ENCODE data around the gene MTM1.
A peak's percentile ranks its signal among the peaks of the same experiment; 100 is the strongest.

Gene MTM1

GRCh38 chrX:150693725-150694574, 125.5 kb downstream of the MTM1 start:
- ChIA-PET POLR2A (interaction anchor here (1.0 kb wide), 1 partner anchor 9 kb away, joined by 3 read pairs; no protein-coding TSS in a partner anchor), CTCF (interaction anchor here (0.8 to 1.2 kb wide), 3 partner anchors 11 to 24 kb away, joined by 3 to 4 read pairs (median 4); no protein-coding TSS in a partner anchor)
- Histone ChIP-seq H3K4me3 (ENCODE audit: control insufficient read depth in 1 of 7, extremely low read depth in 1 of 7, insufficient read depth in 4 of 7, low read depth in 2 of 7, low read length in 6 of 7) (peak overlapping the region in 6 of 7 experiments; percentile 51 to 83 (median 60)), H3K4me1 (ENCODE audit: control extremely low read depth in 1 of 4, control insufficient read depth in 4 of 4, insufficient read depth in 4 of 4, low read length in 3 of 4) (peaks cover 20 to 52% (median 39%) of the 10 kb centered on the region in 4 experiments), H3K9me3 (ENCODE audit: control extremely low read depth in 1 of 5, control insufficient read depth in 4 of 5, insufficient read depth in 2 of 5, low read depth in 1 of 5, low read length in 4 of 5) (no peaks in the 10 kb centered on the region), H3K27me3 (replicated peaks in 2 of 5; ENCODE audit: control insufficient read depth in 4 of 5, insufficient read depth in 5 of 5, low read length in 4 of 5) (no peaks in the 10 kb centered on the region), H3K36me3 (ENCODE audit: control insufficient read depth in 4 of 4, insufficient read depth in 4 of 4, low read length in 3 of 4) (no peaks in the 10 kb centered on the region), H3K27ac (ENCODE audit: insufficient read depth in 1 of 2, low read depth in 1 of 2, low read length in 2 of 2, poor library complexity in 1 of 2, severe bottlenecking in 2 of 2) (peak overlapping the region in 1 of 2 experiments; percentile 61)
- peak; percentile 37 to 84 (median 76) for DNase-seq
- 40% methylated on average over 29 of the region's 42 CpGs for WGBS (ENCODE audit: insufficient coverage)

- H3K4me1 ChIP-seq (ENCODE audit: control extremely low read depth in 1 of 4, control insufficient read depth in 4 of 4, insufficient read depth in 4 of 4, low read length in 3 of 4), result peaks cover 20 to 52% (median 39%) of the 10 kb centered on the region in 4 experiments
- ChIA-PET POLR2A (interaction anchor here (1.0 kb wide), 1 partner anchor 8 kb away, joined by 3 read pairs; no protein-coding TSS in a partner anchor), CTCF (interaction anchor here (1.2 to 2.1 kb wide), 2 partner anchors 12 to 21 kb away, joined by 4 to 9 read pairs; no protein-coding TSS in a partner anchor)
- H3K36me3 ChIP-seq (ENCODE audit: control insufficient read depth in 4 of 4, insufficient read depth in 4 of 4, low read length in 3 of 4), result no peaks in the 10 kb centered on the region
- DNase-seq, result peak in 2 of 3 donors; percentile 50 to 52
- no peak overlapping the region for H3K4me3 ChIP-seq (ENCODE audit: control insufficient read depth in 1 of 7, extremely low read depth in 1 of 7, insufficient read depth in 4 of 7, low read depth in 2 of 7, low read length in 6 of 7)
- WGBS (ENCODE audit: insufficient coverage), result 71% methylated on average over 5 of the region's 8 CpGs
- no peaks in the 10 kb centered on the region for H3K9me3 ChIP-seq (ENCODE audit: control extremely low read depth in 1 of 5, control insufficient read depth in 4 of 5, insufficient read depth in 2 of 5, low read depth in 1 of 5, low read length in 4 of 5)
- no peak overlapping the region for H3K27ac ChIP-seq (ENCODE audit: insufficient read depth in 1 of 2, low read depth in 1 of 2, low read length in 2 of 2, poor library complexity in 1 of 2, severe bottlenecking in 2 of 2)
- H3K27me3 ChIP-seq (replicated peaks in 2 of 5; ENCODE audit: control insufficient read depth in 4 of 5, insufficient read depth in 5 of 5, low read length in 4 of 5), result no peaks in the 10 kb centered on the region
Observed at GRCh38 chrX:150694738-150695410, 126.5 kb downstream of the MTM1 start.

- CTCF ChIA-PET, result interaction anchor here (0.8 to 2.1 kb wide), 3 partner anchors 13 to 19 kb away, joined by 3 to 9 read pairs (median 3); no protein-coding TSS in a partner anchor
- H3K27ac ChIP-seq (ENCODE audit: insufficient read depth in 1 of 2, low read depth in 1 of 2, low read length in 2 of 2, poor library complexity in 1 of 2, severe bottlenecking in 2 of 2), result no peak overlapping the region
Observed at GRCh38 chrX:150696331-150696730, 127.9 kb downstream of the MTM1 start.

GRCh38 chrX:150696866-150697265, 128.4 kb downstream of the MTM1 start:
- H3K36me3 ChIP-seq (ENCODE audit: control insufficient read depth in 4 of 4, insufficient read depth in 4 of 4, low read length in 3 of 4), result peaks cover 0 to 8% (median 3%) of the 10 kb centered on the region in 4 experiments
- H3K4me3 ChIP-seq (ENCODE audit: control insufficient read depth in 1 of 7, extremely low read depth in 1 of 7, insufficient read depth in 4 of 7, low read depth in 2 of 7, low read length in 6 of 7), result no peak overlapping the region
- ChIA-PET POLR2A (no interaction called here), CTCF (interaction anchor here (0.8 to 2.1 kb wide), 3 partner anchors 14 to 19 kb away, joined by 3 to 9 read pairs (median 3); no protein-coding TSS in a partner anchor)
- no peaks in the 10 kb centered on the region for H3K9me3 ChIP-seq (ENCODE audit: control extremely low read depth in 1 of 5, control insufficient read depth in 4 of 5, insufficient read depth in 2 of 5, low read depth in 1 of 5, low read length in 4 of 5)
- H3K27me3 ChIP-seq (replicated peaks in 2 of 5; ENCODE audit: control insufficient read depth in 4 of 5, insufficient read depth in 5 of 5, low read length in 4 of 5), result no peaks in the 10 kb centered on the region
- WGBS (ENCODE audit: insufficient coverage), result no CpG with 5 or more reads among the region's 4 CpGs
- peak in 2 of 3 donors; percentile 72 to 81 for DNase-seq
- H3K27ac ChIP-seq (ENCODE audit: insufficient read depth in 1 of 2, low read depth in 1 of 2, low read length in 2 of 2, poor library complexity in 1 of 2, severe bottlenecking in 2 of 2), result no peak overlapping the region
- peaks cover 20 to 47% (median 38%) of the 10 kb centered on the region in 4 experiments for H3K4me1 ChIP-seq (ENCODE audit: control extremely low read depth in 1 of 4, control insufficient read depth in 4 of 4, insufficient read depth in 4 of 4, low read length in 3 of 4)

More at GRCh38 chrX:150696331-150696730, 127.9 kb downstream of the MTM1 start:
- no peaks in the 10 kb centered on the region for H3K27me3 ChIP-seq (replicated peaks in 2 of 5; ENCODE audit: control insufficient read depth in 4 of 5, insufficient read depth in 5 of 5, low read length in 4 of 5)
- WGBS (ENCODE audit: insufficient coverage), result no CpG with 5 or more reads among the region's 1 CpG
- peaks cover 0 to 5% (median 2%) of the 10 kb centered on the region in 4 experiments for H3K36me3 ChIP-seq (ENCODE audit: control insufficient read depth in 4 of 4, insufficient read depth in 4 of 4, low read length in 3 of 4)
- no peak overlapping the region for H3K4me3 ChIP-seq (ENCODE audit: control insufficient read depth in 1 of 7, extremely low read depth in 1 of 7, insufficient read depth in 4 of 7, low read depth in 2 of 7, low read length in 6 of 7)
- POLR2A ChIA-PET, result interaction anchor here (0.6 kb wide), 1 partner anchor 27 kb away, joined by 3 read pairs; no protein-coding TSS in a partner anchor
- H3K9me3 ChIP-seq (ENCODE audit: control extremely low read depth in 1 of 5, control insufficient read depth in 4 of 5, insufficient read depth in 2 of 5, low read depth in 1 of 5, low read length in 4 of 5), result no peaks in the 10 kb centered on the region
- DNase-seq, result peak in 2 of 3 donors; percentile 51 to 65
- peaks cover 20 to 52% (median 39%) of the 10 kb centered on the region in 4 experiments for H3K4me1 ChIP-seq (ENCODE audit: control extremely low read depth in 1 of 4, control insufficient read depth in 4 of 4, insufficient read depth in 4 of 4, low read length in 3 of 4)

- Histone ChIP-seq H3K4me3 (ENCODE audit: control insufficient read depth in 1 of 7, extremely low read depth in 1 of 7, insufficient read depth in 4 of 7, low read depth in 2 of 7, low read length in 6 of 7) (no peak overlapping the region), H3K36me3 (ENCODE audit: control insufficient read depth in 4 of 4, insufficient read depth in 4 of 4, low read length in 3 of 4) (peaks cover 0 to 8% (median 3%) of the 10 kb centered on the region in 4 experiments), H3K9me3 (ENCODE audit: control extremely low read depth in 1 of 5, control insufficient read depth in 4 of 5, insufficient read depth in 2 of 5, low read depth in 1 of 5, low read length in 4 of 5) (no peaks in the 10 kb centered on the region), H3K4me1 (ENCODE audit: control extremely low read depth in 1 of 4, control insufficient read depth in 4 of 4, insufficient read depth in 4 of 4, low read length in 3 of 4) (peaks cover 20 to 41% (median 32%) of the 10 kb centered on the region in 4 experiments), H3K27me3 (replicated peaks in 2 of 5; ENCODE audit: control insufficient read depth in 4 of 5, insufficient read depth in 5 of 5, low read length in 4 of 5) (no peaks in the 10 kb centered on the region), H3K27ac (ENCODE audit: insufficient read depth in 1 of 2, low read depth in 1 of 2, low read length in 2 of 2, poor library complexity in 1 of 2, severe bottlenecking in 2 of 2) (no peak overlapping the region)
- POLR2A ChIA-PET, result no interaction called here
- 81% methylated on average over 5 of the region's 7 CpGs for WGBS (ENCODE audit: insufficient coverage)
- no peak for DNase-seq
- CTCF ChIA-PET, result interaction anchor here (1.3 to 1.4 kb wide), 2 partner anchors 13 to 20 kb away, joined by 3 to 4 read pairs; no protein-coding TSS in a partner anchor
Observed at GRCh38 chrX:150697641-150698040, 129.2 kb downstream of the MTM1 start.

- peaks cover 0 to 8% (median 3%) of the 10 kb centered on the region in 4 experiments for H3K36me3 ChIP-seq (ENCODE audit: control insufficient read depth in 4 of 4, insufficient read depth in 4 of 4, low read length in 3 of 4)
- DNase-seq, result no peak
- no peak overlapping the region for H3K27ac ChIP-seq (ENCODE audit: insufficient read depth in 1 of 2, low read depth in 1 of 2, low read length in 2 of 2, poor library complexity in 1 of 2, severe bottlenecking in 2 of 2)
- H3K9me3 ChIP-seq (ENCODE audit: control extremely low read depth in 1 of 5, control insufficient read depth in 4 of 5, insufficient read depth in 2 of 5, low read depth in 1 of 5, low read length in 4 of 5), result no peaks in the 10 kb centered on the region
- ChIA-PET CTCF (interaction anchor here (1.4 to 2.7 kb wide), 2 partner anchors 16 to 19 kb away, joined by 4 to 12 read pairs; no protein-coding TSS in a partner anchor), POLR2A (no interaction called here)
- WGBS (ENCODE audit: insufficient coverage), result 80% methylated on average over 1 of the region's 2 CpGs
- no peak overlapping the region for H3K4me3 ChIP-seq (ENCODE audit: control insufficient read depth in 1 of 7, extremely low read depth in 1 of 7, insufficient read depth in 4 of 7, low read depth in 2 of 7, low read length in 6 of 7)
- no peaks in the 10 kb centered on the region for H3K27me3 ChIP-seq (replicated peaks in 2 of 5; ENCODE audit: control insufficient read depth in 4 of 5, insufficient read depth in 5 of 5, low read length in 4 of 5)
- H3K4me1 ChIP-seq (ENCODE audit: control extremely low read depth in 1 of 4, control insufficient read depth in 4 of 4, insufficient read depth in 4 of 4, low read length in 3 of 4), result peaks cover 20 to 38% (median 30%) of the 10 kb centered on the region in 4 experiments
Observed at GRCh38 chrX:150698981-150699380, 130.6 kb downstream of the MTM1 start.
